Measurements from ENCODE around the gene HYDIN. TPM values are rescaled to one million over a fixed set of nuclear protein-coding genes. Genes with fewer than 3 reads are reported as not detected.

The HYDIN gene
- total RNA-seq, 2 experiments from 2014 or later: not detected

GRCh38 chr16:71188956-71189712 lies 41.4 kb downstream of the HYDIN start:
- H3K4me2 ChIP-seq (ENCODE audit: low read length): no peak overlapping the region
- H3K4me3 ChIP-seq (ENCODE audit: low read depth, low read length, poor library complexity, severe bottlenecking): no peak overlapping the region
- TF ChIP-seq EZH2phosphoT487 (IDR thresholded peaks at IDR 0.05; ENCODE audit: borderline replicate concordance, low read depth, low read length): no peak
- no peak for TF ChIP-seq CTCF (conservative IDR thresholded peaks at IDR 0.05; ENCODE audit: low read length)
- no TSS peak for BruUV-seq (replicated peaks)
- DNase-seq (ENCODE audit: low spot score): no peak
- no peak overlapping the region for H3K27ac ChIP-seq (ENCODE audit: low read depth, low read length, poor library complexity, severe bottlenecking)
- intact Hi-C loops (cut with micrococcal nuclease; ENCODE audit: unreplicated experiment): no loop called here
- no peaks in the 10 kb centered on the region for H3K9me3 ChIP-seq (ENCODE audit: low read length)
- H4K20me1 ChIP-seq (ENCODE audit: insufficient read depth, low read length): no peaks in the 10 kb centered on the region
- no peaks in the 10 kb centered on the region for H3K36me3 ChIP-seq (ENCODE audit: insufficient read depth, low read length)
- no peaks in the 10 kb centered on the region for H3K79me2 ChIP-seq (ENCODE audit: insufficient read depth, low read depth, low read length)
- ChIA-PET POLR2A (interaction anchor here (0.6 kb wide), 1 partner anchor 286 kb away, joined by 3 read pairs; no protein-coding TSS in a partner anchor), CTCF (ENCODE audit: unreplicated experiment) (no interaction called here)
- H2AFZ ChIP-seq (ENCODE audit: low read length): no peak overlapping the region
- no peaks in the 10 kb centered on the region for H3K9me2 ChIP-seq (ENCODE audit: insufficient read depth, low read length)
- no peaks in the 10 kb centered on the region for H3K4me1 ChIP-seq (ENCODE audit: insufficient read depth, low read length, poor library complexity, severe bottlenecking)

- no peaks in the 10 kb centered on the region for H3K79me2 ChIP-seq (ENCODE audit: insufficient read depth, low read depth, low read length)
- no peak overlapping the region for H3K4me2 ChIP-seq (ENCODE audit: low read length)
- H3K9me3 ChIP-seq (ENCODE audit: low read length): no peaks in the 10 kb centered on the region
- H3K9me2 ChIP-seq (ENCODE audit: insufficient read depth, low read length): no peaks in the 10 kb centered on the region
- TF ChIP-seq EZH2phosphoT487 (IDR thresholded peaks at IDR 0.05; ENCODE audit: borderline replicate concordance, low read depth, low read length) (no peak), CTCF (conservative IDR thresholded peaks at IDR 0.05; ENCODE audit: low read length) (no peak)
- no peak overlapping the region for H3K4me3 ChIP-seq (ENCODE audit: low read depth, low read length, poor library complexity, severe bottlenecking)
- no TSS peak for BruUV-seq (replicated peaks)
- H3K36me3 ChIP-seq (ENCODE audit: insufficient read depth, low read length): no peaks in the 10 kb centered on the region
- no peaks in the 10 kb centered on the region for H4K20me1 ChIP-seq (ENCODE audit: insufficient read depth, low read length)
- H3K27ac ChIP-seq (ENCODE audit: low read depth, low read length, poor library complexity, severe bottlenecking): no peak overlapping the region
- no peak overlapping the region for H2AFZ ChIP-seq (ENCODE audit: low read length)
- intact Hi-C loops (cut with micrococcal nuclease; ENCODE audit: unreplicated experiment): no loop called here
- CTCF ChIA-PET (ENCODE audit: unreplicated experiment): no interaction called here
- no peaks in the 10 kb centered on the region for H3K4me1 ChIP-seq (ENCODE audit: insufficient read depth, low read length, poor library complexity, severe bottlenecking)
- POLR2A ChIA-PET: no interaction called here
- no peak for DNase-seq (ENCODE audit: low spot score)
Measured at GRCh38 chr16:71185347-71185746, 45.2 kb downstream of the HYDIN start.

- Histone ChIP-seq H3K27ac (ENCODE audit: low read depth, low read length, poor library complexity, severe bottlenecking) (no peak overlapping the region), H3K4me2 (ENCODE audit: low read length) (no peak overlapping the region), H3K79me2 (ENCODE audit: insufficient read depth, low read depth, low read length) (no peaks in the 10 kb centered on the region), H3K9me2 (ENCODE audit: insufficient read depth, low read length) (no peaks in the 10 kb centered on the region), H3K4me3 (ENCODE audit: low read depth, low read length, poor library complexity, severe bottlenecking) (no peak overlapping the region), H3K9me3 (ENCODE audit: low read length) (no peaks in the 10 kb centered on the region), H3K36me3 (ENCODE audit: insufficient read depth, low read length) (no peaks in the 10 kb centered on the region), H3K4me1 (ENCODE audit: insufficient read depth, low read length, poor library complexity, severe bottlenecking) (no peaks in the 10 kb centered on the region), H2AFZ (ENCODE audit: low read length) (no peak overlapping the region), H4K20me1 (ENCODE audit: insufficient read depth, low read length) (no peaks in the 10 kb centered on the region)
- ChIA-PET CTCF (ENCODE audit: unreplicated experiment) (no interaction called here), POLR2A (no interaction called here)
- TF ChIP-seq CTCF (conservative IDR thresholded peaks at IDR 0.05; ENCODE audit: low read length) (no peak), EZH2phosphoT487 (IDR thresholded peaks at IDR 0.05; ENCODE audit: borderline replicate concordance, low read depth, low read length) (no peak)
- DNase-seq (ENCODE audit: low spot score): no peak
- intact Hi-C loops (cut with micrococcal nuclease; ENCODE audit: unreplicated experiment): no loop called here
- no TSS peak for BruUV-seq (replicated peaks)
Measured at GRCh38 chr16:71179569-71179968, 51.0 kb downstream of the HYDIN start.
